Panc1 (cell line): Measurements from ENCODE around the gene EXOC6B.

ENCODE experiments used
- POLR2AphosphoS5 ChIP-seq: IDR thresholded peaks from 2 replicates; pipeline ENCODE4 v1.6.1; 2012; ENCODE audit warnings: mild to moderate bottlenecking, low read depth, low read length, moderate library complexity
- TCF7L2 ChIP-seq: IDR thresholded peaks from 2 replicates; pipeline ENCODE4 v1.6.1; 2011; ENCODE audit warnings: mild to moderate bottlenecking, low read depth, low read length, inconsistent platforms
- TF ChIP-seq, protein P1 (sequence below): fragments of 450-650 bp; IDR thresholded peaks from 2 replicates; pipeline ENCODE4 v1.5.1; 2017; ENCODE audit warnings: mild to moderate bottlenecking

GRCh38 chr2:72738096-72738495 lies 87.7 kb downstream of the EXOC6B start:
- TF ChIP-seq, protein P1, sequence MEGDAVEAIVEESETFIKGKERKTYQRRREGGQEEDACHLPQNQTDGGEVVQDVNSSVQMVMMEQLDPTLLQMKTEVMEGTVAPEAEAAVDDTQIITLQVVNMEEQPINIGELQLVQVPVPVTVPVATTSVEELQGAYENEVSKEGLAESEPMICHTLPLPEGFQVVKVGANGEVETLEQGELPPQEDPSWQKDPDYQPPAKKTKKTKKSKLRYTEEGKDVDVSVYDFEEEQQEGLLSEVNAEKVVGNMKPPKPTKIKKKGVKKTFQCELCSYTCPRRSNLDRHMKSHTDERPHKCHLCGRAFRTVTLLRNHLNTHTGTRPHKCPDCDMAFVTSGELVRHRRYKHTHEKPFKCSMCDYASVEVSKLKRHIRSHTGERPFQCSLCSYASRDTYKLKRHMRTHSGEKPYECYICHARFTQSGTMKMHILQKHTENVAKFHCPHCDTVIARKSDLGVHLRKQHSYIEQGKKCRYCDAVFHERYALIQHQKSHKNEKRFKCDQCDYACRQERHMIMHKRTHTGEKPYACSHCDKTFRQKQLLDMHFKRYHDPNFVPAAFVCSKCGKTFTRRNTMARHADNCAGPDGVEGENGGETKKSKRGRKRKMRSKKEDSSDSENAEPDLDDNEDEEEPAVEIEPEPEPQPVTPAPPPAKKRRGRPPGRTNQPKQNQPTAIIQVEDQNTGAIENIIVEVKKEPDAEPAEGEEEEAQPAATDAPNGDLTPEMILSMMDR: no peak
- TF ChIP-seq POLR2AphosphoS5 (no peak), TCF7L2 (no peak)
